ENCODE measurements around the gene TRIM58. TPM values are rescaled to one million over a fixed set of nuclear protein-coding genes. Genes with fewer than 3 reads are reported as not detected.

TRIM58 gene
- total RNA-seq, 2 experiments from 2014 or later: 0.16 to 0.20 TPM

DNA sequence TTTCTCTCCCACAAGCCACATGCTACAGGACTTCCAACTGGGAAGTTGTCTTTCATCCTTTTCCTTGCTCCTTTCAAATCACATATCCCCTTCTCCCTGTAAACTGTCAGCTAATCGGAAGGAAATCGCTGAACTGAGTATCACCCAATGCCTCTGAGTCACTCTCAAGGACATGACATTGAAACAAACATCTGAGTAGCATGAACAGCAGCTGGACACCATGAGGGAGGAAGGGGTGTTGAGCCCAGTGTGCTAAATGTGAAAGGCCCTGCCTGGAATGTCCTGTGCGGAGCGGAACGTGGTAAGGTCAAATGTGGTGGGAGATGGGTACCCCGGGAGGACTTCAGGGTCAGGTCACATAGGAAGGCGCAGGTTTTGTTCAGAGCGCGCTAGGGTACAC lies 67.9 kb downstream of the TRIM58 start, which contains the start of gene OR2AJ1:
TSS of gene OR2AJ1 (plus strand) at position 22 of the 400 bp plus-strand sequence. CDS start 8,880 bp downstream, outside the sequence.
- ATAC-seq (ENCODE audit: poor library complexity): no peak
- Mint-ChIP-seq H3K27me3 (no peaks in the 10 kb centered on the region), H3K9me3 (no peaks in the 10 kb centered on the region), H3K27ac (no peak within 1 kb of the TSS), H3K4me1 (ENCODE audit: low read depth) (no peaks in the 10 kb centered on the region), H3K4me3 (no peak within 1 kb of the TSS), H3K36me3 (ENCODE audit: low read depth) (no peaks in the 10 kb centered on the region)
- Histone ChIP-seq H3K4me3 (ENCODE audit: low read length) (no peak within 1 kb of the TSS), H3K27ac (ENCODE audit: low read depth in 1 of 2, low read length in 2 of 2) (no peak within 1 kb of the TSS), H3K9me3 (ENCODE audit: control insufficient read depth in 1 of 2, insufficient read depth in 1 of 2, low read length in 2 of 2) (peaks cover 0 to 3% of the 10 kb centered on the region in 2 experiments), H3K27me3 (ENCODE audit: control insufficient read depth in 1 of 2, insufficient read depth in 2 of 2, low read length in 2 of 2) (no peaks in the 10 kb centered on the region), H3K36me3 (ENCODE audit: insufficient read depth, low read length) (no peaks in the 10 kb centered on the region), H3K4me1 (ENCODE audit: insufficient read depth, low read length) (no peaks in the 10 kb centered on the region)
- intact Hi-C loops (cut with DNase I, micrococcal nuclease): no loop called here
- TF ChIP-seq, protein P1, sequence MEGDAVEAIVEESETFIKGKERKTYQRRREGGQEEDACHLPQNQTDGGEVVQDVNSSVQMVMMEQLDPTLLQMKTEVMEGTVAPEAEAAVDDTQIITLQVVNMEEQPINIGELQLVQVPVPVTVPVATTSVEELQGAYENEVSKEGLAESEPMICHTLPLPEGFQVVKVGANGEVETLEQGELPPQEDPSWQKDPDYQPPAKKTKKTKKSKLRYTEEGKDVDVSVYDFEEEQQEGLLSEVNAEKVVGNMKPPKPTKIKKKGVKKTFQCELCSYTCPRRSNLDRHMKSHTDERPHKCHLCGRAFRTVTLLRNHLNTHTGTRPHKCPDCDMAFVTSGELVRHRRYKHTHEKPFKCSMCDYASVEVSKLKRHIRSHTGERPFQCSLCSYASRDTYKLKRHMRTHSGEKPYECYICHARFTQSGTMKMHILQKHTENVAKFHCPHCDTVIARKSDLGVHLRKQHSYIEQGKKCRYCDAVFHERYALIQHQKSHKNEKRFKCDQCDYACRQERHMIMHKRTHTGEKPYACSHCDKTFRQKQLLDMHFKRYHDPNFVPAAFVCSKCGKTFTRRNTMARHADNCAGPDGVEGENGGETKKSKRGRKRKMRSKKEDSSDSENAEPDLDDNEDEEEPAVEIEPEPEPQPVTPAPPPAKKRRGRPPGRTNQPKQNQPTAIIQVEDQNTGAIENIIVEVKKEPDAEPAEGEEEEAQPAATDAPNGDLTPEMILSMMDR (IDR thresholded peaks at IDR 0.05): no peak
- CTCF ChIA-PET: no interaction called here
- DNase-seq: no peak
- POLR2A ChIA-PET: no interaction called here

Other genes with a start within 250 kb of the TRIM58 start
- gene OR13G1, start 177.4 kb upstream of the TRIM58 start, total RNA-seq: not detected
- not detected for gene OR6F1, start 140.5 kb upstream of the TRIM58 start, total RNA-seq
- gene OR14K1, start 118.6 kb upstream of the TRIM58 start, total RNA-seq: not detected
- not detected for gene OR14A2, start 109.0 kb upstream of the TRIM58 start, total RNA-seq
- gene OR1C1, start 96.6 kb upstream of the TRIM58 start, total RNA-seq: not detected
- not detected for gene OR14A16, start 33.1 kb upstream of the TRIM58 start, total RNA-seq
- gene OR11L1, start 15.3 kb upstream of the TRIM58 start, total RNA-seq: not detected
- gene OR2W3, start 38.4 kb downstream of the TRIM58 start, total RNA-seq: 1 to 10 TPM; 1.3 to 1.5 TPM
- gene OR2T8, start 63.1 kb downstream of the TRIM58 start, total RNA-seq: under 1 TPM in 1 of 2 experiments, not detected in 1; 0.25 TPM
- not detected for gene OR2AJ1, start 67.7 kb downstream of the TRIM58 start, total RNA-seq
- gene OR2L8, start 91.7 kb downstream of the TRIM58 start, total RNA-seq: under 1 TPM; 0.55 to 0.78 TPM
- under 1 TPM; 0.22 to 0.70 TPM for gene OR2AK2, start 108.0 kb downstream of the TRIM58 start, total RNA-seq
- not detected for gene OR2L5, start 156.5 kb downstream of the TRIM58 start, total RNA-seq
- gene OR2L2, start 172.9 kb downstream of the TRIM58 start, total RNA-seq: under 1 TPM; 0.19 to 0.22 TPM
- gene OR2L3, start 189.6 kb downstream of the TRIM58 start, total RNA-seq: not detected
- gene OR2L13, start 238.0 kb downstream of the TRIM58 start, total RNA-seq: not detected